Muscle layer of duodenum (tissue), 2 donors: ENCODE measurements around the gene CHN2.
A peak's percentile ranks its signal among the peaks of the same experiment; 100 is the strongest.

Experiments used
- H3K27ac ChIP-seq: one replicate; pipeline ENCODE4 v1.7.0; 2013; ENCODE audit warnings: mild to moderate bottlenecking, low read length
- H3K27me3 ChIP-seq: one replicate; pipeline ENCODE4 v1.7.0; 2013; ENCODE audit warnings: low read depth, mild to moderate bottlenecking, control low read depth, low read length
- H3K36me3 ChIP-seq, 2 donors: one replicate each; pipeline ENCODE4 v1.7.0; 2013; ENCODE audit warnings: low read length in 2 of 2, control low read depth in 1 of 2, mild to moderate bottlenecking in 1 of 2; ENCODE audit not compliant: insufficient read depth in 2 of 2, control insufficient read depth in 1 of 2
- H3K4me1 ChIP-seq, 2 donors: one replicate each; pipeline ENCODE4 v1.7.0; 2013; ENCODE audit warnings: low read length in 2 of 2, mild to moderate bottlenecking in 2 of 2, control low read depth in 1 of 2, moderate library complexity in 1 of 2; ENCODE audit not compliant: insufficient read depth in 2 of 2, control insufficient read depth in 1 of 2
- H3K4me3 ChIP-seq, 2 donors: one replicate each; pipeline ENCODE4 v1.7.0; 2013; ENCODE audit warnings: low read length in 2 of 2, low read depth in 1 of 2, mild to moderate bottlenecking in 1 of 2
- H3K9me3 ChIP-seq, 2 donors: one replicate each; pipeline ENCODE4 v1.7.0; 2013; ENCODE audit warnings: low read length in 2 of 2, control low read depth in 1 of 2, mild to moderate bottlenecking in 1 of 2; ENCODE audit not compliant: control insufficient read depth in 1 of 2
- donor health status: healthy.

CHN2 gene

GRCh38 chr7:29194594-29195427 lies at the start of gene CHN2:
Gene CHN2, plus strand, starts transcription at chr7:29194775.
- Histone ChIP-seq H3K36me3 (no peaks in the 10 kb centered on the region), H3K4me1 (peaks cover 0 to 7% of the 10 kb centered on the region in 2 donors), H3K9me3 (no peaks in the 10 kb centered on the region), H3K27me3 (no peaks in the 10 kb centered on the region), H3K4me3 (peak within 1 kb of the TSS; percentile 75 to 96), H3K27ac (no peak within 1 kb of the TSS)

DNA sequence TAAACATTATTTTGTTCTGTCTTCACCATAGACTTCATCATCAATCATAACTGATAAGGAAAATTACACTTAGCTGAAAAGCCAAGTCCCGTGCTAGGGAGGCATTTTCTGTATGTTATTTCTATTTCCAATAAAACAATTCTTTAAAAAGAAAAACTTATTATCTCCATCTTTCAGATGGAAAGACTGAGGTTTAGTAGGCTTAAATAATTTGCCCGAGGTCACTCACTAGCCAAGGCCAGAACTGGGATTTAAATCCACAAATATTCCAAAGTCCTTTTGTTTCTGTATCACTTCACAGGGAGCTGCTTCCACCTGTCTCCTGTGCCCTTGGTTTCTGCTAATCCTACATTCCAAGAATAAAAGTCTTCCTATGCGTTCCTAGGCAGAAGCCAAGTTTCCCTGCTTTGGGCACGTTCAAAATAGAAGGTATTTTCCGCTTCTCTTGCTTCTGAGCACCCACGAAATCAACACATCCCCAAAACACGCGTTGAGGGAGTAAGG lies 49.0 kb upstream of the CHN2 start:
- peak overlapping the region; percentile 56 to 65 for H3K4me3 ChIP-seq
- no peaks in the 10 kb centered on the region for H3K36me3 ChIP-seq
- H3K27ac ChIP-seq: no peak overlapping the region
- no peaks in the 10 kb centered on the region for H3K9me3 ChIP-seq
- H3K27me3 ChIP-seq: no peaks in the 10 kb centered on the region
- peaks cover 1 to 13% of the 10 kb centered on the region in 2 donors for H3K4me1 ChIP-seq

DNA sequence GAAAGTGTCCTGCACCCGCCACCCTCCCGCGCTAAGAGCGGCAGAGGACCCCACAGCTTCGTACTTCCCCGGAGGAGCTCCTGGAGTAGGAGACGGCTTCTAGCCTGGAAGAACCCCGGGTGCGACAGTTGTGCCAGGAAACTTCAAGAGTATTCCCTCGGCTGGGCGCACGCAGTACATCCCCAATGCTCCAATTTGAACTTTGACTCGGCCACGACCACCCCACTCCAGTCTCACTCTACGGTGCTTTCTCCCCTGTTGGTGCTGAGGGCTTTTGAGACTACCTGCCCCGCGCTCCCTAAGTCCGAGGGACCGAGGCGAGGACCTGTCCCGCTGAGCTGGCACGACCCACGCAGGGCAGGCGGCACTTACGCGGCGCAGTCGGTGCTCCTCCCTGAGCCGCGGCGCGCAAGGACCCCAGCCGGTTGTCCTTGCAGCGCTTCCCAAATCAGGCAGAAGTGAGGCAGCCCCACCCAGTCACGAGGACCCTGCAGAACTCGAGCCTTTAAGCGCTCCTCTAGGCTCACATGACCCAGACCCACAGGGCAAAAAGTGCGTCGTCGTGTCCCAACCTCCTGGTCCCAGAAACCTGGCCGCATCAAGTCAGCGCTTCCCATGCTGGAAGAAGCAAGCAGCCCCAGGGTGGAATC lies 48.4 kb upstream of the CHN2 start, which contains the start of gene CPVL:
CPVL (minus strand) TSS at position 481 of the 650 bp plus-strand sequence. CDS start 25,476 bp downstream, outside the sequence.
- Histone ChIP-seq H3K27me3 (no peaks in the 10 kb centered on the region), H3K4me3 (peak within 1 kb of the TSS; percentile 56 to 65), H3K9me3 (no peaks in the 10 kb centered on the region), H3K36me3 (no peaks in the 10 kb centered on the region), H3K27ac (peak within 1 kb of the TSS; percentile 17), H3K4me1 (peaks cover 0 to 13% of the 10 kb centered on the region in 2 donors)

DNA sequence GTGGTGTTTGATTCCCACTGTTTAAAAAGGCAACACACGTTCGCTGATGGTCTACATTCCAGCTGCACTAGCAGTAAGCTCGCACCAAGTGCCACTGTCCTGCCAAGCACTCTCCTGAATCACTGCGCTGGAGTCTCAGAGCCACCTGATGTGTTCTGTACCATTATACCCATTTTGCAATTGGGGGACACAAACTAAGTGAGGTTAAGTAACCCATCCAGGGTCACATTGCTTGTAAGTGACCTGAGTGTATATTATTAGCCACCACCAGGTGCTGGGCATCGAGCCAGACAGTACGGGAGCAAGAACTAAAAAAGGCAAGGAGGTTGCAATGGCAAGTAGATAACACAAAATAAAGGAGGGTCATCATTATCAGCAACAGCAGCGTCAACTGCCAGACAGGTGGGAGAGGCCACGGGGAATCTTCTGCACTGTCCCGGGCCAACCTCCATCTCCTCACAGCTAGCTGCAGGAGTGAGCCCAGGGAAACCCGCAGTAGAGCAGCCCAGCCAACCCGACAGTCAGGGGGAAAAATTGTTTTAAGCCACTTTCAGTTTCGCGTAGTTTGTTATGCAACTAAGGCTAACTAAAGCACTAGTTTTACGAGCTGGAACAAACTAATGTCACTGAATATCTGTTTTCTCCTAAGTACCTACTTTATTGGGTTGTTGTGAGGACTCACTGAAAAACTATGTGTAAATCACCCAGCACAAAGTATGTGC lies 47.5 kb upstream of the CHN2 start:
- Histone ChIP-seq H3K27ac (peak overlapping the region; percentile 17), H3K9me3 (no peaks in the 10 kb centered on the region), H3K36me3 (no peaks in the 10 kb centered on the region), H3K4me3 (peak overlapping the region; percentile 56 to 65), H3K27me3 (no peaks in the 10 kb centered on the region), H3K4me1 (peaks cover 0 to 13% of the 10 kb centered on the region in 2 donors)

DNA sequence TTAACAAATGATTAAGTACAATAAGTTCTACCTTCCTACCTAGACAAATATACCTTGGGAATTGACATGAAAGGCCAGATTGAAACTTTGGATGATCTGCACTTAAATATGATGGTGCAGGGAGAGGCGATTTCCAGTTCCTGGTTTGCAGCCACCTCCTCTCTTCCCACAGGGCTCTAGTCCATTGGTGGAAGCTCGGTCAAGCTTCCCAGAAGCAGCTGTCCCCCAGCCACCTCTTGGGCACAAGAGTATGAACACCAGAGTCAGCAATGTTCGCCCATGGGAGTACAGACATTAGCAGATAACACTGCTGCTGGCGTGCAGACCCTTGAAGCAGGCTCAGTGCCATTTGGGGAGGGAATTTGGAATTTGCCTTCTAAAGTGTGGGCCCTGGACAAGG lies 46.8 kb upstream of the CHN2 start:
- H3K27ac ChIP-seq: no peak overlapping the region
- peak overlapping the region in 1 of 2 donors; percentile 65 for H3K4me3 ChIP-seq
- H3K36me3 ChIP-seq: no peaks in the 10 kb centered on the region
- no peaks in the 10 kb centered on the region for H3K9me3 ChIP-seq
- peaks cover 0 to 13% of the 10 kb centered on the region in 2 donors for H3K4me1 ChIP-seq
- no peaks in the 10 kb centered on the region for H3K27me3 ChIP-seq

GRCh38 chr7:29149036-29149435 lies 45.5 kb upstream of the CHN2 start:
- peaks cover 0 to 13% of the 10 kb centered on the region in 2 donors for H3K4me1 ChIP-seq
- no peak overlapping the region for H3K4me3 ChIP-seq
- no peaks in the 10 kb centered on the region for H3K27me3 ChIP-seq
- no peak overlapping the region for H3K27ac ChIP-seq
- no peaks in the 10 kb centered on the region for H3K9me3 ChIP-seq
- no peaks in the 10 kb centered on the region for H3K36me3 ChIP-seq

DNA sequence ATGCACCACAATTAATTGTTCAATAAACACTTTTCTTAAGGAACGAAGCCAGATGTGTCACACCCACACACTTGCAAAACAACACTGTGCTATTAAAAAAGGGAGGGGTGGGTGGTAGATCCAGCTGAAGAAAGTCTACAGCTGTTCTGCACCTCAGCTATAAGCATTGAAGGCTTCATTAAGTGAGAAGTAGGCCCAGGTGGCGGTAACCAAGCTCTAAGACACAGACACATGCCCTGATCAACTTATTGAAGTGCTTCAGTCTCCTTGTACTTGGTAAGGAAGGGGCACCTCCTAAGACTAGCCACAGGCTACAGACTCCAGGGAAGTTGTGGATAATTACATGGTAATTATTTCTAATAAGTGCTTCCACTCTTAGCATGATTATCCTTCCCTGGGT lies 43.7 kb upstream of the CHN2 start:
- Histone ChIP-seq H3K4me1 (peaks cover 0 to 10% of the 10 kb centered on the region in 2 donors), H3K27ac (no peak overlapping the region), H3K27me3 (no peaks in the 10 kb centered on the region), H3K36me3 (no peaks in the 10 kb centered on the region), H3K4me3 (no peak overlapping the region), H3K9me3 (no peaks in the 10 kb centered on the region)

GRCh38 chr7:29154076-29154475 lies 40.5 kb upstream of the CHN2 start:
- Histone ChIP-seq H3K9me3 (no peaks in the 10 kb centered on the region), H3K4me1 (no peaks in the 10 kb centered on the region), H3K27ac (no peak overlapping the region), H3K27me3 (no peaks in the 10 kb centered on the region), H3K36me3 (no peaks in the 10 kb centered on the region), H3K4me3 (no peak overlapping the region)

GRCh38 chr7:29156907-29157452 lies 37.6 kb upstream of the CHN2 start:
- no peak overlapping the region for H3K4me3 ChIP-seq
- H3K9me3 ChIP-seq: no peaks in the 10 kb centered on the region
- H3K4me1 ChIP-seq: no peaks in the 10 kb centered on the region
- H3K27me3 ChIP-seq: no peaks in the 10 kb centered on the region
- H3K36me3 ChIP-seq: no peaks in the 10 kb centered on the region
- H3K27ac ChIP-seq: no peak overlapping the region

DNA sequence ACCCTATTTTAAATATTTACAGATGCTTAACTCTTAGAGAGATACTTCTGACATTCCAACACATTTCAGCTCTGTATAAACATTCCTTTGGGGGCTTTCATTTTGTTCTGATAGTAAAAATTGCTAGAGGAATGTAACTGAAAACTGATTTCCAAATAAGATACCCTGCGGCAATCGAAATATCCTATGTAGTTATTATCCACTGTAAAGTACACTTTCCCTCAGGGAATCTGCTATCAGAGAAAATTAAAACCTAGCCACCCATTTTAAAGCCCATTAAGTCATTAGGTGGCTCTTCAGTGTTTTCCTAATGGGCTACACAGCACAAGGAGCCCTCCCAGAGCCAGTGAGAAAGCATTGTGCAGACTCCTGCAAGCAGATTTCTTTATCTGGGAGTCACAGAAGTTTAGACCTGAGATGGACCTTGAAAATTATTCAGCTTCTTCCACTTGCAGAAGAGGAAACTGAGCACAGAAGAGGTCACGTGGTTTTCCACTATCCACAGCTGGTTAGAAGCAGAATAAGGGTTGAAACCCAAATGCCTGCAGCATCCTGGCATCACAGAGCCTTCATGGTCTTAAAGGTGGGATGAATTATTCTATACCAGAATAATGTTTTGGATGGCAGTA lies 35.7 kb upstream of the CHN2 start:
- Histone ChIP-seq H3K4me1 (no peaks in the 10 kb centered on the region), H3K27me3 (no peaks in the 10 kb centered on the region), H3K36me3 (no peaks in the 10 kb centered on the region), H3K4me3 (no peak overlapping the region), H3K9me3 (no peaks in the 10 kb centered on the region), H3K27ac (no peak overlapping the region)
